WI38 (cell line): ENCODE measurements around the gene CEACAM21.

ENCODE experiments used
- H3K4me3 ChIP-seq: 2 replicates; pipeline ENCODE4 v1.5.1; 2011; ENCODE audit warnings: low read depth, mild to moderate bottlenecking, control low read depth, low read length
- TF ChIP-seq, protein P1 (sequence below): IDR thresholded peaks from 2 replicates; pipeline ENCODE4 v1.5.1; 2012; ENCODE audit warnings: low read depth, mild to moderate bottlenecking, control low read depth, low read length

Gene CEACAM21

DNA sequence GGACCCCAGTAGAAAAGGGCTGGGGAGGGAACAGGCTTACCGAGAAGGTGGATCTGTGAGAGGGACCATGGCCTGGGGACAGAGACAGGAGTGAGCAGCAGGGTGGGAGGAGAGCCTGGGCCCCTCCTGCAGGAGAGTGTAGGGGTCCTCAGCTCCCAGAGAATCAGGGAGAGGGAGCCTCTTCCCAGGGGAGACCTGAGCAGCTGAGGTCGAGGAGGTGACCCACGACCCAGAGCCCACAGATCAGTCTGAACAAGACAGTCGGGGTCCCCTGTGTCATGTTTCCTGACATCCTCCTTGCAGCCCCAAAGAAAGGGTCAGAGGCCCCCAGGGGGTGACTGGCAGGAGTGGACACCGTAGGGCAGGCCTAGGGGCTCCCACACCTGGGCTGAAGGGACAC, 44.2 kb downstream of the CEACAM21 start:
- H3K4me3 ChIP-seq: no peak overlapping the region
- TF ChIP-seq, protein P1, sequence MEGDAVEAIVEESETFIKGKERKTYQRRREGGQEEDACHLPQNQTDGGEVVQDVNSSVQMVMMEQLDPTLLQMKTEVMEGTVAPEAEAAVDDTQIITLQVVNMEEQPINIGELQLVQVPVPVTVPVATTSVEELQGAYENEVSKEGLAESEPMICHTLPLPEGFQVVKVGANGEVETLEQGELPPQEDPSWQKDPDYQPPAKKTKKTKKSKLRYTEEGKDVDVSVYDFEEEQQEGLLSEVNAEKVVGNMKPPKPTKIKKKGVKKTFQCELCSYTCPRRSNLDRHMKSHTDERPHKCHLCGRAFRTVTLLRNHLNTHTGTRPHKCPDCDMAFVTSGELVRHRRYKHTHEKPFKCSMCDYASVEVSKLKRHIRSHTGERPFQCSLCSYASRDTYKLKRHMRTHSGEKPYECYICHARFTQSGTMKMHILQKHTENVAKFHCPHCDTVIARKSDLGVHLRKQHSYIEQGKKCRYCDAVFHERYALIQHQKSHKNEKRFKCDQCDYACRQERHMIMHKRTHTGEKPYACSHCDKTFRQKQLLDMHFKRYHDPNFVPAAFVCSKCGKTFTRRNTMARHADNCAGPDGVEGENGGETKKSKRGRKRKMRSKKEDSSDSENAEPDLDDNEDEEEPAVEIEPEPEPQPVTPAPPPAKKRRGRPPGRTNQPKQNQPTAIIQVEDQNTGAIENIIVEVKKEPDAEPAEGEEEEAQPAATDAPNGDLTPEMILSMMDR: no peak

DNA sequence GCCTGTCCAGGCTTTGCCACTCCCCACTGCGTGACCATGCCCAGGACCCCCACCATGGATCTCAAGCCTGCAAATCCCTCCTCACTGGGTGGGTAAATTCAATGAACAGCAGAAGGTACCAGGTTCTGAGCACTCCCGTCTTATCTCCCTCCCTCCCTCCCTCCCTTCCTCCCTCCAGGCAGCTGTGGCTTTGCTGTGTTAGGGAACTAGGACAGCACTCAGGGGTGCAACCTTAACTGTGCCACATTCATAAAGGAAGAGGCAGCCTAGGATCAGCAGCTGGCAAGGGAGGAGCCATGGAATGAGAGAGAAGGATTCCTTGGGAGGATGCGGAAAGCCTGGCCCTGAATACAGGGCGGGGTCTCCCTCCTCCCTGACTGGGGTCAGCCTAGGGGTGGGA, 45.3 kb downstream of the CEACAM21 start:
- TF ChIP-seq, protein P1: no peak
- no peak overlapping the region for H3K4me3 ChIP-seq

DNA sequence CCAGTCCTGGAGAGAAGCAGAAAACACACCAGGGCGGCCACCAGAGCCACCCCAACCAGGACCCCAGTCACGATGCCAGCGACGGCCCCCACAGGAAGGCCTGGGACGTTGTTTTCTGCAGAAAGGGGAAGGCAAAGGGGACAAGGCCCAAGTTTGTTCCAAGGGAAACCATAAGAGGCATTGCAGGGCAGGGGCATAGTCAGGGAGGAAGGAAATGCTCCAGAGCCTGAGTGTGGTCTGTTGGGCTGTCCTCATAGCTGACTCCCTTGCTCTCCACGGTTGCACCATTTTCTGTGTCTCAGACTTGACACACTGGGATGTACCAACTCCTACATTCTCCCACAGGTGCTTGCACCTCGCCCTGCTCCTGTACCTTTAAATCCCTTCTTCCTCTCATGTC, 45.7 kb downstream of the CEACAM21 start:
- TF ChIP-seq, protein P1: no peak
- no peak overlapping the region for H3K4me3 ChIP-seq

DNA sequence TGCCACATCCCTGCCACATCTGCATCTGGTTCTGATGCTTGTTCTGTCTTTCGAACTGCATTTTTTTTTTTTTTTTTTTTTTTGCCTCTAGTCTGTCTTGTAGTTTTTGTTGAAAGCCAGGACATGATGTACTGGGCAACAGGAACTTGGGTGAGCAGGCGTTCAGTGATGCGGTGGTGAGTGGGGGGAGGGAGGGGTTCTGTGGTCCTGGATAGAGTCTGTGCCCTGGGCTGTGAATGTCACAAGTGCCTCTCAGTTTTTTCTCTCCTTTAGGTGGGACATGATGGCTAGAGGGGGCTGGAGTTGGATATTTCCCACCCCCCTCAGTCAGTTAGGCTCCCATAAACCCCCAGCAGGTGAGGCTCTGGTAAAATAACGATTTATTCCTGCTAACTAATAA, 47.4 kb downstream of the CEACAM21 start:
- no peak overlapping the region for H3K4me3 ChIP-seq
- TF ChIP-seq, protein P1: no peak

DNA sequence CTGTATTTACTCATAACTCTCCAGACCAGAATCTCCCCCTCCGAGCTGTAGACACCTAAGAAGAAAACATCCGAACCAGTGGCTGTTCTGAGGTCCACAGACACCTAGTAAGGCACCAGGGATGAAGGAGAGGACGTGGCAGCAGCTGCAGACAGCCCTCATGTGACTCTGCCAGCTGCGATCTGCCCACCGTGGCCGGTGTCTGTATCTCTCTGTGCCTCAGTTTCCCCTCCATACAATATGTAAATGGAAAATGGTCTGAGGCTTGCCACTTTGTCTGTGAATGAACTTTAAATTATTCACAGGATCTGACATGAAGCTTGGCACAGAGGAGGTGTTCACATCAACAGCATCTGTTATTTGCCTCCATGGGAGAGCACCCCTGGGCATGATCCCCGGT, 48.5 kb downstream of the CEACAM21 start:
- TF ChIP-seq, protein P1: no peak
- H3K4me3 ChIP-seq: no peak overlapping the region

DNA sequence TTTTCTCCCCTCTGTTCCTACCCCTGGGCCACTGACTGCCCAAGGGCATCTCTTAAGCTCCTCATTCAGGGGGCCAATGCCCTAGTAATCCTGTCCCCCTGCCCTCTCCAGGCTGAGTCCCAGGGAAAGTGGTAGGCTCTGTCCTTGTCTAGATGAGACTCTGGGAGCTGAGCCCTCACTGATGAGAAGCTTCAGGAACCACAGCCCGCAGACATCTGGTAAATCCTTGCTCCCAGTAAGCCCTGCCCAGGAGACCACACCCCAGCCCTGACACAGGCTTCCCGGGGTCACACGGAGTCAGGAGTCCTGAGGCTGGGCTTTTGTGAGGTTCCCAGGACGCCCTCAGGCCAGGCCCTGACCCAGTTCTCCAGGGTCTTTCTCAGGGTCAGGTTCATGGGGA, 49.0 kb downstream of the CEACAM21 start:
- H3K4me3 ChIP-seq: no peak overlapping the region
- TF ChIP-seq, protein P1: no peak

DNA sequence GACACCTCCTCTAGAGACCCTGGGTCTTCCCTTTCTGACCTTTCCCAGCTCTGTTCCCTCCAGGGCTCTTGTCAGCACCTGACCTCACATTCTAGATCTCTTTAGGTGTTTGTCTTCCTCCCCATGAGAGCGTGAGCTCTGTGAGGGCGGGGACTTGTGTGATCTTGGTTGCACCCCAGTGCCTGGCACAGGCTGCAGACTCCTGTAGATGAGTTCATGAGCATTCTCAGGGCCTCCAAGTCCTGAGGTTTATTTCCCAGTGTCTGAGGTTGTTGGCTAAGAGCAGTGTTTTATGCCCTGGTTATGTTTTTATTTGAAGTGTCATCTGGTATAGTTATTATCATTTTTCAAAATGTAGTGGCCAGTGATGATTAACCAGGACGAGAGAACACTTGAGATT, 50.3 kb downstream of the CEACAM21 start:
- TF ChIP-seq, protein P1: no peak
- H3K4me3 ChIP-seq: no peak overlapping the region
